ENCODE measurements around the gene CFAP69.
"Not testable (repeated sequence)": the region's sequence is repeated elsewhere in the genome, so short reads cannot be mapped to it uniquely, and the experiment has no call there.

CFAP69 gene

GRCh38 chr7:90345595-90346335 is 100.8 kb downstream of the CFAP69 start:
- DNase-seq (ENCODE audit: low read depth, low spot score) = peak; percentile 15

GRCh38 chr7:90346336-90347125 is 101.6 kb downstream of the CFAP69 start, which contains the start of gene GTPBP10:
Gene GTPBP10, plus strand, starts transcription at chr7:90346716. Its CDS starts 26 bp downstream, at chr7:90346742.
- peak; percentile 90 for DNase-seq (ENCODE audit: low read depth, low spot score)

- DNase-seq (ENCODE audit: low read depth, low spot score) = no peak
Observed at GRCh38 chr7:90347759-90348158, 102.8 kb downstream of the CFAP69 start.

GRCh38 chr7:90349305-90349704 is 104.3 kb downstream of the CFAP69 start:
- DNase-seq (ENCODE audit: low read depth, low spot score) = no peak

- DNase-seq (ENCODE audit: low read depth, low spot score) = not testable (repeated sequence)
Observed at GRCh38 chr7:90350032-90350431, 105.1 kb downstream of the CFAP69 start.

GRCh38 chr7:90351987-90352386 is 107.0 kb downstream of the CFAP69 start:
- no peak for DNase-seq (ENCODE audit: low read depth, low spot score)
